SK-N-SH (cell line): ENCODE results near the gene CLCC1.

Experiments used
- CHD2 ChIP-seq: fragments of 150-350 bp; IDR thresholded peaks from 2 replicates; pipeline ENCODE4 v1.6.1; 2018; ENCODE audit warnings: low read length; ENCODE audit not compliant: partially characterized antibody
- EZH2phosphoT487 ChIP-seq: fragments of 200-600 bp; sonication (generic); IDR thresholded peaks from 2 replicates; pipeline ENCODE4 v1.6.1; 2017; ENCODE audit warnings: low read depth, mixed run types, mild to moderate bottlenecking, antibody characterized with exemption, moderate library complexity, borderline replicate concordance
- FOXJ3 ChIP-seq: sonication (generic); formaldehyde crosslinking; IDR thresholded peaks from 2 replicates; pipeline ENCODE4 v1.5.1; 2020; ENCODE audit warnings: mild to moderate bottlenecking, missing genetic modification reagents
- GABPA ChIP-seq: IDR thresholded peaks from 2 replicates; pipeline ENCODE4 v1.4.0; 2012; ENCODE audit warnings: low read depth, mild to moderate bottlenecking
- GATA2 ChIP-seq: sonication (generic); formaldehyde crosslinking; IDR thresholded peaks from 2 replicates; pipeline ENCODE4 v1.5.0; 2020; ENCODE audit warnings: mild to moderate bottlenecking, missing genetic modification reagents
- JUND ChIP-seq: IDR thresholded peaks from 2 replicates; pipeline ENCODE4 v1.4.0; 2012
- MXI1 ChIP-seq: IDR thresholded peaks from 2 replicates; pipeline ENCODE4 v1.6.1; 2012; ENCODE audit warnings: mild to moderate bottlenecking, low read depth, low read length, improper control_type of control experiment
- NRF1 ChIP-seq: IDR thresholded peaks from 2 replicates; pipeline ENCODE4 v1.6.1; 2012; ENCODE audit warnings: low read depth, mild to moderate bottlenecking, low read length
- RAD21 ChIP-seq: IDR thresholded peaks from 2 replicates; pipeline ENCODE4 v1.6.1; 2012; ENCODE audit warnings: mild to moderate bottlenecking, low read length
- RCOR1 ChIP-seq: fragments of 150-350 bp; IDR thresholded peaks from 2 replicates; pipeline ENCODE4 v1.6.1; 2017; ENCODE audit warnings: antibody characterized with exemption, low read length
- RXRA ChIP-seq: IDR thresholded peaks from 2 replicates; pipeline ENCODE4 v1.4.0; 2012; ENCODE audit warnings: low read depth, mild to moderate bottlenecking, borderline replicate concordance
- SMC3 ChIP-seq: IDR thresholded peaks from 2 replicates; pipeline ENCODE4 v1.6.1; 2012; ENCODE audit warnings: low read depth, low read length, improper control_type of control experiment
- TCF12 ChIP-seq: IDR thresholded peaks from 2 replicates; pipeline ENCODE4 v1.4.0; 2012
- TF ChIP-seq, protein P1 (sequence below): fragments of 200-600 bp; sonication (generic); IDR thresholded peaks from 2 replicates; pipeline ENCODE4 v1.6.1; 2017; ENCODE audit warnings: antibody characterized with exemption, mild to moderate bottlenecking, moderate library complexity

DNA sequence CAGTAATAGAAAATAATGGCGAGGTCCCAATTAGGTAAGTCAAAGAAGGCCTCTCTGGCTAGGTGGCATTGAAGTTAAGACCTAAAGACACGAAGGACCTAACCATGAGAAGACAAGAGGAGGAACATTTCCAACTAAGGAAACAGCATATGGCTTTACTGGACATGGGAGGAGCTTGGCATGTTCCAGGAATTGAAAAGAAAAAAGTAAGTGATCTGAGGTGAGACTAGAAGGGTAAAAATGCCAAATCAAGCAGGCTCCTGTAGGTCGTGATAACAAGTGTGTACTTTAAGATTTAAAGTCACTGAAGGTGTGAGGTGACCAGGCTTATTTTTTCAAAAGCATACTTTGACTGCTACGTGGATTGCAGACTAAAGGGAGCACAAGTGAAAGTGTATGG is 13.4 kb upstream of the CLCC1 start:
- no peak for TF ChIP-seq TCF12
- no peak for TF ChIP-seq GABPA
- no peak for TF ChIP-seq FOXJ3 (CRISPR knock-in tag)
- no peak for TF ChIP-seq EZH2phosphoT487
- no peak for TF ChIP-seq MXI1
- no peak for TF ChIP-seq GATA2 (CRISPR knock-in tag)
- TF ChIP-seq, protein P1, sequence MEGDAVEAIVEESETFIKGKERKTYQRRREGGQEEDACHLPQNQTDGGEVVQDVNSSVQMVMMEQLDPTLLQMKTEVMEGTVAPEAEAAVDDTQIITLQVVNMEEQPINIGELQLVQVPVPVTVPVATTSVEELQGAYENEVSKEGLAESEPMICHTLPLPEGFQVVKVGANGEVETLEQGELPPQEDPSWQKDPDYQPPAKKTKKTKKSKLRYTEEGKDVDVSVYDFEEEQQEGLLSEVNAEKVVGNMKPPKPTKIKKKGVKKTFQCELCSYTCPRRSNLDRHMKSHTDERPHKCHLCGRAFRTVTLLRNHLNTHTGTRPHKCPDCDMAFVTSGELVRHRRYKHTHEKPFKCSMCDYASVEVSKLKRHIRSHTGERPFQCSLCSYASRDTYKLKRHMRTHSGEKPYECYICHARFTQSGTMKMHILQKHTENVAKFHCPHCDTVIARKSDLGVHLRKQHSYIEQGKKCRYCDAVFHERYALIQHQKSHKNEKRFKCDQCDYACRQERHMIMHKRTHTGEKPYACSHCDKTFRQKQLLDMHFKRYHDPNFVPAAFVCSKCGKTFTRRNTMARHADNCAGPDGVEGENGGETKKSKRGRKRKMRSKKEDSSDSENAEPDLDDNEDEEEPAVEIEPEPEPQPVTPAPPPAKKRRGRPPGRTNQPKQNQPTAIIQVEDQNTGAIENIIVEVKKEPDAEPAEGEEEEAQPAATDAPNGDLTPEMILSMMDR: no peak
- TF ChIP-seq RAD21: no peak
- TF ChIP-seq JUND: no peak
- TF ChIP-seq CHD2: no peak
- TF ChIP-seq NRF1: no peak
- TF ChIP-seq SMC3: no peak
- TF ChIP-seq RCOR1: no peak
- TF ChIP-seq RXRA: no peak
